HT-29 (cell line): ENCODE data around the gene MICU2. TPM values are rescaled to one million over a fixed set of nuclear protein-coding genes. Genes with fewer than 3 reads are reported as not detected.

Source experiments
- DNase-seq: peaks from one replicate; pipeline ENCODE4 v3.0.0-alpha.2; 2015; ENCODE audit warnings: low spot score
- total RNA-seq: library from RNA; depleted of rRNA; stranded (reverse); fragments of >200 nt; shearing (Covaris generic); gene quantifications from 2 replicates; pipeline ENCODE4 v1.2.3, GENCODE V29; 2014; rRNA removed

MICU2 gene
- 148 and 170 TPM in 2 replicates for total RNA-seq

- peak; percentile 99 for DNase-seq
Observed at GRCh38 chr13:21603531-21604448, at the start of gene MICU2. Gene MICU2 (minus strand): TSS chr13:21604170. CDS start chr13:21604148, 22 bp downstream.

- no peak for DNase-seq
Observed at GRCh38 chr13:21641629-21642028, 37.7 kb upstream of the MICU2 start.

DNA sequence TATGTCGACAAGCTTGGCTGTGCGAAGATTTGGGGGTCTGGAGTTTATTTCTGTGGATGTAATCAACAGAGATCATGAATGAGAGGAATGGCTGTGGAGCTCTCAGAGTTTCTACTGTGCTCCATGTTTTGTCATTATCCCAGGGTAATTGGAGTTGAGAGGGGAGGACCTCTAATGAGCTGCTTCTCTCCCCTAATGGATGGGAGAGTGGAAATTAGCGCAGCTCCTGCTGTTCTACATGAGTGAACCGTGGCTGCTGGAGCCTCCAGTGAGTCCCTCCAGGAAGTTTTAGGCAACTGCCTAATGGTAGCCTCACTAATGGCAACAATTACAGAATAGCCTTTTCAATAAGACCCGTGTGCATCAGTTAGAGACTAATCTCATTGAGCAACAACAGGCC is 35.6 kb upstream of the MICU2 start:
- DNase-seq = no peak

- peak; percentile 93 for DNase-seq
Observed at GRCh38 chr13:21638319-21639282, 34.6 kb upstream of the MICU2 start.

DNA sequence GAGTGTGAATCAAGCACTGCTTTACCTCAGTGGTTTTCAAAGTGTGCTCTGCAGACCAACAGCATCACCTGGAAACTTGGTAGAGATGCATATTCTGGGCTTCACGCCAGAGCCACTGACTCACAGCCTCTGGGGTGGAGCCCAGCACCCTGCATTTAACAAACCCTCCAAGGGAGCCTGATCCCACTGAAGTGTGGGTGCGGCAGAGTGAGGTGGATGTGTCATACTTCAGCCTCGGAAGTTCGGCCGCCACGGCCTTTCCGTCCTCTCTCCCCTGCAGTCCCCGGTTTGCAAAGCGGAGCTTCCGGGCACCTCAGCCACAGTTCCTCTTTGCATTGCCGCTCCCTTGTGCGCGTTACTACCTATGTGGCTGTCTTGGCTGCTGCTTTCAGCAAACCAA is 33.3 kb upstream of the MICU2 start:
- peak; percentile 100 for DNase-seq

DNA sequence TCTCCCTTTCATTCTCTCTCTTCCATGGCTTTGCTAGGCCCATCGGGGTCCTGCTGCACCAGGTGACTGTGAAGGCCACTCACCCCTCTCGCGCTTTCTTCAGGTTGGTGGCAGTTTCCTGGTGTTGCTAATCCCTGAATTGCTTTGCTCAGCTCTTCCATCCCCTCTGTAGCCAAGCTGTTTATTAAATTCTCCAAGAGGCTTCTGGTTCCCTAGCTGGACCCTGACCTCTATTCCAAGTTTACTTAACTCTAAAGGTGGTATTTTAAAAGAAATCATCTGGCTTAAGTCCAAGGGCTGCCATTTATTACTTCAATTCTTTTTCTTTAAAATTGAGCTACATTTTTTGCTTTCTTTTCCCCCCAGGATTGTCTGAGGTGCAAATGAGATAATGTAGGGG is 32.7 kb upstream of the MICU2 start:
- DNase-seq = no peak

DNA sequence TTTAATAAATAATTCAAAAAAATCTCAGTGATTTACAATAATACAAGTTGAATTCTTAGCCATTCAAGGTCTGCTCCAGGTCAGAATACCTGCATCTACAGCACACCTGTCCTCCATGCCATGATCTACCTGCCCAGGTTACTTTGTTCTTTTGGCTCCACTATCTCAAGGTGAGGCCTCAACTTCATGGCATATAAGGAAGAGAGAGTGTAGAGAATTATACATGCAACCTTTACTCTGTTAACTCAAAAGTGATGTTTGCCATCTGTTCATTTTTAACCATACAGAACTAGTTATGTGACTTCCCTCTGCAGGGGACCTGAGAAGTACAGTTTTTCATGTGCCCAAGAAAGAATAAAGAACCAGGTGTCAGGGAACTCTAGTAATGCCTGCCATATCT is 28.2 kb upstream of the MICU2 start:
- no peak for DNase-seq

DNA sequence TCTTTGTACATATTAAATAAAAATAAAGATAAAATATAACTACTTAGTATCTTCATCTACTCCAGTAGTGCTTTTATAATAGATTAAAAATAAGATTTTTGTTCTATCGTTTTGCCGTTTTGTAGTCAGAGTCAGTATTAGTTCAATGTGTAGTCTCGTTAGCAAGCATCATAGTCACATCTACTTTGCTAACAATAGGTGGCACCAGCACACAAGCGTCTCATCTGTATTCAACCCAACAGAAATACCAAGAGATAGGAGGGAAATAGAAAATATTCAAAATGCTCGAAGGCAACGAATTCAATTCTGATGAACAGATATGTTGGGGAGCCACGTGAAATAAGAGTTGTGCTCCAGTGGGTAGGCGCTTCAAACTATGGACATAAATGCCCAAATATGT is 21.4 kb upstream of the MICU2 start:
- DNase-seq = peak; percentile 82

GRCh38 chr13:21620861-21621260 is 16.9 kb upstream of the MICU2 start:
- no peak for DNase-seq

- no peak for DNase-seq
Observed at GRCh38 chr13:21619633-21620220, 15.8 kb upstream of the MICU2 start.

DNA sequence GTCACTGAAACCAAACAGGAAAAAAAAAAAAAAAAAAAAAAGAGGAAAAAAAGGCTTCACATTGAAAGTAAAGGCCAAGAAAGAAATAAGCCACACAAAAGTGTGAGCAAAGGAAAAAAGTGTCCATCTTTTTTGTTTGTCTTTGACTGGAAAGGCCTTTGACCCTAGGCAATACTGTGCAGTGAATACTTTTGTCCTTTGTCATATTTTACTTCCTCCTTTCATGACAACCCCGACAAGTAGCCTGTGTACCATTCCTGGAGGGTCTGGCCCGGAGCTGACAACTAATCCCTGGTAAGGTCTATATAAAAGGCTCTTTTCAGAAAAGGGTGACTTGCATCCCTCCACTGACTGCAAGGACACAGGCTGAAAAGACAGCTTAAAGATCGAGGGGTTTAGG is 12.9 kb upstream of the MICU2 start:
- DNase-seq = peak; percentile 51

DNA sequence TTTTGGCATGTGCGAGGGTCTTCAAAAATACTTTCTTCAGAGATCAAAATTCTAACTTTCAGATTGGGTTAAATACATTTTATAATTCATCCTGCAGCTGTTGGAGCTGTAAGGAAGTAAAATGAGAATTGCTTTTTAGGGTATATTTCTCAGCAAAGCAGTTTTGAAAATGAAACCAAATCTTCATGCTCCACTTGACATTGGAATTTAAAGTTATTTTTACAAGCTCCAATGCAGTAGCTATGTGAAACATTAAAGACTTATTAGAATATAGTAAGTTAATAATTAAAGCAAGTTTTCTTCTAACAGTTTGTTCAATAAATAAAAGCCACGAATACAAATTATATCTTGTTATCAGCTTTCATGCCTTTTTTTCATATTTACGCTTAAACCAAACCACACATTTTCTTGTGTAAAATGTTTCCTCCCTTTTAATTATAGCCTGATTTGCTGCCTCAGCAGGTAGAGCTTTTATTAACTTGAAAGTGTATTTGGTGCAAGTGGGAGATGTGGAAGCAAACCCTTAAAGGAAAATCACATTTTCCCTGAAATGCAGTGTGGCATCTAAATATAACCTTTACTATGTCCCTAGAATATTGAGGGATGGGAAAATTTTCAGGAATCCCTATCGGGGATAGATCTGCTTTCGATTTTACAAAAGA is 12.4 kb upstream of the MICU2 start:
- DNase-seq = no peak

- no peak for DNase-seq
Observed at GRCh38 chr13:21615427-21615826, 11.5 kb upstream of the MICU2 start.

DNA sequence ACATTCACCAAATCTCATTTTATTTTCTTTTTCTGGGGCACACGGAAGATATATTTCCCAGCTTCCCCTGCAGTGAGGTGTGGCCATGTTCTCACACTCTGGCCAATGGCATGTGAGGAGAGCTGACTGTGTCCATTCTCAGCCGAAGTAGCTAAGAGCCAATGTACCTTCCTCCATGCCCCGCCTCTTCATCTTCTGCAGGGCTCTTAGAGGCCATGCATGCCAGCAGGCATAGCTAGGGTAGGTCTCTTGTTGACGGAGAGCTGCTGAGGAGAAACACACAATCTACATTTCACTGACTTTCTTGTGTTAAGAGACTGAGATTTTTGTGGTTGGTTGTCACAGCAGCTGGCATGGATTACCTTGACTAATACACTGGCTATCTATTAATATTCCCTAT is 9.8 kb upstream of the MICU2 start:
- DNase-seq = no peak

GRCh38 chr13:21611385-21611784 is 7.4 kb upstream of the MICU2 start:
- no peak for DNase-seq

DNA sequence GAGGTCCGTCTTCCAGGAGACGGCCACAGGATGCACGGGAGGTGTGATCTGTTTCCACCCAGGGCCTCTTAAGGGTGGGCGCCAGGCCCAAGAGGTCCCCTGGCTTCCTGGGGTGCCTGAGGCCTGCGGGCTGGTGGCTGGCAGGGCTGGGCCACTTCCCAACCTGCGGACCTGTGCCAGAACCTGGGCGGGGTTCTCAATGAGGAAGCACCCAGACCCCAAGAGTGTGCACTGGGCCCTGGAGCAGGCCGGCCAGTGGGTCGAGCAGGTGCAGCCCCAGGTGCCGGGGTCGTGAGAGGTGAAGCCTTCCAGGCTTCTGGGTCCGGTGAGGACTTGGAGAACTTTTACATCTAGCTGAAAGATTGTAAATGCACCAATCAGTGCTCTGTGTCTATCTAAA is 6.7 kb upstream of the MICU2 start:
- DNase-seq = no peak

DNA sequence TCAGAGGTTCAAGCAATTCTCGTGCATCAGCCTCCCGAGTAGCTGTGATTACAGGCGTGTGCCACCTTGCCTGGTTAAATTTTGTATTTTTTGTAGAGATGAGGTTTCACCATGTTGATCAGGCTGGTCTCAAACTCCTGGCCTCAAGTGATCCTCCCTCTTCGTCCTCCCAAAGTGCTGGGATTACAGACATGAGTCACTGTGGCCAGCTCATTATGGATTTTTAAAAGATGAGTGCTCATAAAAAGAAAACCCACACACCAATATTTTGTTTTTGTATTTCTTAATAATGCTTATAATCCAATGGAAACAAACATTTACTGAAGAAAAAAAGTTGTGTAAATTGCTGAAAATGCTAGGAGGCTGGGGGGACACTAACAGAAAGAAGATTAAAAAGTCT is 5.0 kb upstream of the MICU2 start:
- DNase-seq = no peak

GRCh38 chr13:21606796-21607195 is 2.8 kb upstream of the MICU2 start:
- DNase-seq = no peak

DNA sequence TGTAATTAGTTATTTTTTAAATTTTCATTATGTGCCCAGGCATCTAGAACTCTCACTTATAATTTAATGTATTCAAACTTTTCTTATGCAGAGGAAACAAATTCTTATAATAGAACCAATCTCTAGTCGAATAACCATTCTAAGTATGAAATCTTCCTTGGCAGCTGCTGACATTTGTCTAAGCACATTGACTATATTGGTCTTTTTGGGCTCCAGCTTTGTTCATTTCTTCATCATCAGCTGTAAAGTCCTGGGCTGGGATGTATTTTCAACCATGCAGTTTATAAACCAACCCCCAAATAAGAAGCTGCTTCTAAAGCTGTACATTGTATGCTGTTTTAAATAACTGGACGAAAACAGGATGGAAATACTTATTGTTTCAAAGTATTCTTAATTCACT is 2.3 kb upstream of the MICU2 start:
- no peak for DNase-seq

DNA sequence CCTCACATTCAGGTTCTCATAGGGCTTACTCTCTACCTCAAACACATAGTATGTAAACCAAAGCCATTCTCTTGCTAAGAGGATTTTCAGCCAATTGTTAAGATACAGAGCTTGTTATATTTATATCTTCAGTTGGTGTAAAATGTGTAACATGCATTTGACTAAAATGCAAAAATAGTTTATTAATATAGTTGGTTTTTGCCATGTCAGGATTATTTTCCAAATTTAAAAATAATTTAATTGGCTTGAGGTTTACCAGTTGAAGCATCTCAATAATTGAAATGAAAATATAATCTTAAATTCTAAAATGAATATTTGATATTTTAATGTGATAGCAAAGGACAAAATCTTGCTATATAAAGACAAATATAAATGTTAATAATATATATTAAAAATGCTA is 7.2 kb downstream of the MICU2 start:
- no peak for DNase-seq

GRCh38 chr13:21595546-21595822 is 8.5 kb downstream of the MICU2 start:
- DNase-seq = no peak
